Thyroid gland (tissue), 4 donors: Measurements from ENCODE around the gene SNAP91.

Experiments
- POLR2A ChIP-seq, 2 donors: fragments of 450-650 bp; IDR thresholded peaks; one replicate each; pipeline ENCODE4 v1.6.1; 2017; ENCODE audit warnings: antibody characterized with exemption in 2 of 2, mild to moderate bottlenecking in 2 of 2, moderate library complexity in 1 of 2
- TF ChIP-seq, protein P1 (sequence below), 6 experiments: fragments of 200-600 bp in 3 of 6; fragments of 450-650 bp in 3 of 6; sonication (generic) in 3 of 6; IDR thresholded peaks; one replicate each; pipeline ENCODE4 v1.5.1; 2016 to 2019; ENCODE audit warnings: antibody characterized with exemption in 6 of 6, mild to moderate bottlenecking in 2 of 6, inconsistent platforms in 1 of 6, moderate library complexity in 1 of 6

DNA sequence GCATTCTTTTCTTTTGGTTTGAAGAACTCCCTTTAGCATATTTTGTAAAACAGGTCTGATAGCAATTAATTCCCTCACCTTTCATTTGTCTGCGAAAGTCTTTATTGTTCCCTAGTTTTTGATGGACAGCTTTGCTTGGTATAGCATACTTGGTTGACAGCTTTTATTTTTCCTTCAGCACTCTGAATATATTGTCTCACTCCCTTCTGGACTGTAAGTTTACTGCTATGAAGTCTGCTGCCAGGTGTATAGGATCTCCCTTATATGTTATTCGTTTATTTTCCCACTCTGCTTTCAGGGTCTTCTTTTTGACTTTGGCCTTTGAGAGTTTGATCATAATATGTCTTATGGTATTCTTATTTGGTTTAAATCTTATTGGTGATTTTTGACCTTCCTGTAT, 47.7 kb upstream of the SNAP91 start:
- TF ChIP-seq, protein P1, sequence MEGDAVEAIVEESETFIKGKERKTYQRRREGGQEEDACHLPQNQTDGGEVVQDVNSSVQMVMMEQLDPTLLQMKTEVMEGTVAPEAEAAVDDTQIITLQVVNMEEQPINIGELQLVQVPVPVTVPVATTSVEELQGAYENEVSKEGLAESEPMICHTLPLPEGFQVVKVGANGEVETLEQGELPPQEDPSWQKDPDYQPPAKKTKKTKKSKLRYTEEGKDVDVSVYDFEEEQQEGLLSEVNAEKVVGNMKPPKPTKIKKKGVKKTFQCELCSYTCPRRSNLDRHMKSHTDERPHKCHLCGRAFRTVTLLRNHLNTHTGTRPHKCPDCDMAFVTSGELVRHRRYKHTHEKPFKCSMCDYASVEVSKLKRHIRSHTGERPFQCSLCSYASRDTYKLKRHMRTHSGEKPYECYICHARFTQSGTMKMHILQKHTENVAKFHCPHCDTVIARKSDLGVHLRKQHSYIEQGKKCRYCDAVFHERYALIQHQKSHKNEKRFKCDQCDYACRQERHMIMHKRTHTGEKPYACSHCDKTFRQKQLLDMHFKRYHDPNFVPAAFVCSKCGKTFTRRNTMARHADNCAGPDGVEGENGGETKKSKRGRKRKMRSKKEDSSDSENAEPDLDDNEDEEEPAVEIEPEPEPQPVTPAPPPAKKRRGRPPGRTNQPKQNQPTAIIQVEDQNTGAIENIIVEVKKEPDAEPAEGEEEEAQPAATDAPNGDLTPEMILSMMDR (IDR thresholded peaks at IDR 0.05) = no peak
- TF ChIP-seq POLR2A (IDR thresholded peaks at IDR 0.05) = no peak
